ENCODE results near the gene APOL2. TPM values are rescaled to one million over a fixed set of nuclear protein-coding genes. Genes with fewer than 3 reads are reported as not detected.

APOL2 gene
- total RNA-seq, 1 experiment from 2014 or later, result 9.9 TPM

- Histone ChIP-seq H4K20me1 (ENCODE audit: insufficient read depth) (no peaks in the 10 kb centered on the region), H3K9me3 (ENCODE audit: control insufficient read depth in 1 of 2, insufficient read depth in 1 of 2, low read depth in 1 of 2, low read length in 2 of 2) (no peaks in the 10 kb centered on the region), H3K4me3 (replicated peaks in 1 of 2; ENCODE audit: low read depth in 1 of 2, low read length in 2 of 2) (no peak overlapping the region), H3K27ac (ENCODE audit: low read depth, low read length) (no peak overlapping the region), H3K4me1 (ENCODE audit: control insufficient read depth in 1 of 2, insufficient read depth in 2 of 2, low read length in 2 of 2) (no peaks in the 10 kb centered on the region), H3K9me2 (ENCODE audit: insufficient read depth) (no peaks in the 10 kb centered on the region), H3K36me3 (ENCODE audit: control insufficient read depth in 1 of 2, insufficient read depth in 2 of 2, low read length in 2 of 2) (no peaks in the 10 kb centered on the region), H3K9ac (ENCODE audit: low read length) (no peak overlapping the region), H3K27me3 (ENCODE audit: insufficient read depth, low read length) (peaks cover 17% of the 10 kb centered on the region; the same call in 1 of the 2 replicates), H3K79me2 (ENCODE audit: insufficient read depth, low read length) (no peaks in the 10 kb centered on the region), H3K4me2 (ENCODE audit: low read length) (no peak overlapping the region), H2AFZ (ENCODE audit: low read depth, low read length, poor library complexity, severe bottlenecking) (no peak overlapping the region)
- POLR2A ChIA-PET, result no interaction called here
- BruUV-seq (replicated peaks), result no TSS peak
- TF ChIP-seq EZH2phosphoT487 (IDR thresholded peaks at IDR 0.05; ENCODE audit: borderline replicate concordance), result no peak
- TF ChIP-seq TCF7L2 (IDR thresholded peaks at IDR 0.05; ENCODE audit: borderline replicate concordance, extremely low read depth, insufficient read depth, insufficient read length), result no peak
- no peak for TF ChIP-seq JUND (IDR thresholded peaks at IDR 0.05)
- no peak for TF ChIP-seq ATF3 (IDR thresholded peaks at IDR 0.05)
- TF ChIP-seq SP1 (IDR thresholded peaks at IDR 0.05; ENCODE audit: low read depth), result no peak
- TF ChIP-seq EGR1 (IDR thresholded peaks at IDR 0.05; ENCODE audit: low read depth), result no peak
- TF ChIP-seq YY1 (IDR thresholded peaks at IDR 0.05; ENCODE audit: extremely low read depth, insufficient replicate concordance, low read depth, low read length), result no peak
- TF ChIP-seq ZFX (IDR thresholded peaks at IDR 0.05), result no peak
- TF ChIP-seq ZNF274 (IDR thresholded peaks at IDR 0.05; ENCODE audit: low read depth, low read length), result no peak
- no peak for TF ChIP-seq EZH2 (IDR thresholded peaks at IDR 0.05)
- no peak for TF ChIP-seq POLR2A (IDR thresholded peaks at IDR 0.05; ENCODE audit: borderline replicate concordance, extremely low read depth, insufficient read depth, insufficient read length)
- TF ChIP-seq SIN3A (IDR thresholded peaks at IDR 0.05; ENCODE audit: low read depth), result no peak
- TF ChIP-seq CBX3 (IDR thresholded peaks at IDR 0.05; ENCODE audit: low read depth), result no peak
- TF ChIP-seq RAD21 (IDR thresholded peaks at IDR 0.05; ENCODE audit: low read depth), result no peak
- TF ChIP-seq MAX (IDR thresholded peaks at IDR 0.05), result no peak
- TF ChIP-seq ELF1 (IDR thresholded peaks at IDR 0.05; ENCODE audit: borderline replicate concordance, low read depth), result no peak
- no peak for TF ChIP-seq POLR2AphosphoS5 (IDR thresholded peaks at IDR 0.05; ENCODE audit: low read depth, low read length)
- TF ChIP-seq ZBTB33 (IDR thresholded peaks at IDR 0.05; ENCODE audit: extremely low read depth, insufficient replicate concordance, low read length), result no peak
- intact Hi-C loops (cut with micrococcal nuclease), result loop anchor here (10.0 kb wide), 1 partner anchor 76 kb away; no protein-coding TSS in a partner anchor
- peak; percentile 56 for ATAC-seq
- RAD21 ChIA-PET (ENCODE audit: low non-redundant PET in 1 of 2, low total read pairs in 2 of 2, uncharacterized antibody in 2 of 2, unreplicated experiment in 2 of 2), result no interaction called here
- CTCF ChIA-PET, result interaction anchor here (1.5 kb wide), 1 partner anchor 26 kb away, joined by 3 read pairs; no protein-coding TSS in a partner anchor
- no peak for DNase-seq (ENCODE audit: low read depth, low spot score)
Observed at GRCh38 chr22:36220451-36220921, 18.8 kb downstream of the APOL2 start.

Data from HCT116 (cell line).